Measurements from ENCODE around the gene GDA. TPM values are rescaled to one million over a fixed set of nuclear protein-coding genes. Genes with fewer than 3 reads are reported as not detected.

GDA gene
- total RNA-seq, 4 donors from 2014 or later, result 0.76 to 2.4 TPM; not detected in 2

- WGBS, 2 donors, result 19 to 27% methylated on average over 2 of the region's 2 CpGs
- TF ChIP-seq CTCF (IDR thresholded peaks at IDR 0.05) (no peak), POLR2A (IDR thresholded peaks at IDR 0.05) (no peak)
- intact Hi-C loops (cut with DNase I), result no loop called here
- no peaks in the 10 kb centered on the region for H3K9me3 ChIP-seq
- H3K36me3 ChIP-seq, result no peaks in the 10 kb centered on the region
- no peak overlapping the region for H3K4me3 ChIP-seq
- no peak overlapping the region for H3K27ac ChIP-seq
- no peak for DNase-seq
- H3K27me3 ChIP-seq, result no peaks in the 10 kb centered on the region
- no peaks in the 10 kb centered on the region for H3K4me1 ChIP-seq
These were observed 21.5 kb upstream of the GDA start for GRCh38 chr9:72127753-72128152.

- no peak for TF ChIP-seq CTCF (IDR thresholded peaks at IDR 0.05)
- TF ChIP-seq POLR2A (IDR thresholded peaks at IDR 0.05), result no peak
- Histone ChIP-seq H3K27me3 (no peaks in the 10 kb centered on the region), H3K36me3 (no peaks in the 10 kb centered on the region), H3K4me1 (no peaks in the 10 kb centered on the region), H3K4me3 (no peak overlapping the region), H3K9me3 (no peaks in the 10 kb centered on the region), H3K27ac (no peak overlapping the region)
- DNase-seq, result no peak
- 40 to 42% methylated on average over 2 of the region's 2 CpGs for WGBS, 2 donors
- intact Hi-C loops (cut with DNase I), result no loop called here
These were observed 20.7 kb upstream of the GDA start for GRCh38 chr9:72128526-72128925.

- Histone ChIP-seq H3K27ac (no peak overlapping the region), H3K4me3 (no peak overlapping the region), H3K36me3 (no peaks in the 10 kb centered on the region), H3K27me3 (no peaks in the 10 kb centered on the region), H3K9me3 (no peaks in the 10 kb centered on the region), H3K4me1 (no peaks in the 10 kb centered on the region)
- no peak for TF ChIP-seq POLR2A (IDR thresholded peaks at IDR 0.05)
- TF ChIP-seq CTCF (IDR thresholded peaks at IDR 0.05), result no peak
- intact Hi-C loops (cut with DNase I), result no loop called here
- no peak for DNase-seq
- WGBS, 2 donors, result 43 to 53% methylated on average over 9 of the region's 9 CpGs
These were observed 19.7 kb upstream of the GDA start for GRCh38 chr9:72129271-72130156.

- H3K27me3 ChIP-seq, result no peaks in the 10 kb centered on the region
- H3K4me3 ChIP-seq, result no peak overlapping the region
- no peaks in the 10 kb centered on the region for H3K36me3 ChIP-seq
- DNase-seq, result no peak
- intact Hi-C loops (cut with DNase I), result no loop called here
- no peaks in the 10 kb centered on the region for H3K4me1 ChIP-seq
- H3K9me3 ChIP-seq, result no peaks in the 10 kb centered on the region
- TF ChIP-seq POLR2A (IDR thresholded peaks at IDR 0.05), result no peak
- no peak for TF ChIP-seq CTCF (IDR thresholded peaks at IDR 0.05)
- no peak overlapping the region for H3K27ac ChIP-seq
These were observed 18.9 kb upstream of the GDA start for GRCh38 chr9:72130321-72130720.

GRCh38 chr9:72131206-72131605, 18.0 kb upstream of the GDA start:
- no peak for TF ChIP-seq CTCF (IDR thresholded peaks at IDR 0.05)
- TF ChIP-seq POLR2A (IDR thresholded peaks at IDR 0.05), result no peak
- Histone ChIP-seq H3K27me3 (no peaks in the 10 kb centered on the region), H3K4me3 (no peak overlapping the region), H3K9me3 (no peaks in the 10 kb centered on the region), H3K36me3 (no peaks in the 10 kb centered on the region), H3K4me1 (no peaks in the 10 kb centered on the region), H3K27ac (no peak overlapping the region)
- intact Hi-C loops (cut with DNase I), result no loop called here
- DNase-seq, result no peak
- WGBS, 2 donors, result 80 to 86% methylated on average over 4 of the region's 4 CpGs

Measured in esophagus squamous epithelium (tissue), 5 donors.